Measurements from ENCODE around the gene EPHB1. TPM values are rescaled to one million over a fixed set of nuclear protein-coding genes. Genes with fewer than 3 reads are reported as not detected.

EPHB1 gene
- total RNA-seq, 1 experiment from 2014 or later: 2.8 TPM

DNA sequence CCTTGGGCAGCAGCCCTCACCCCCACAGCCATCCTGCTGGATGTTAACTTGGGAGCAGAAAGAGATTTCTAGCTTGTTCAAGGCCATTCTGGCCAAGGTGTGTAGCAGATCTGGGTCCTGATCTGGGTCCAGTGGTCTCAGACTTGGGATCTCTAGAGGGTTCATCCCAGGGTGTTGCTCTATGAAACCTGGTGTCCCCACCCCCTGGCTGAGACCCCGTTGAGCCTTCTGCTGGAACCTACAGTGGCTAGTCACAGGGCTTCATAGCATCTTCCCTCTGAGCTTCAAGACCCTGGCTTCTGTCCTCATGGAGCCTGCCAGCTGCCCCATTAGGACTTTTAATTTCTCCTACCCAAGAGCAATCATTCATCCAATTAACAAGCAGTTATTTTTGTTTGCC lies 64.3 kb downstream of the EPHB1 start:
- Histone ChIP-seq H4K91ac (ENCODE audit: insufficient read length, low read depth, low read length) (no peak overlapping the region), H3K4me1 (ENCODE audit: insufficient read depth, low read length) (no peaks in the 10 kb centered on the region)
- H3K36me3 Mint-ChIP-seq (ENCODE audit: insufficient read depth in 1 of 3, low read depth in 3 of 3): no peaks in the 10 kb centered on the region; a peak in 1 of 7 replicates

More for the DNA sequence above, 64.3 kb downstream of the EPHB1 start:
- no peak overlapping the region for H3T11ph ChIP-seq (ENCODE audit: low read length)
- no peaks in the 10 kb centered on the region for H3K79me2 ChIP-seq (ENCODE audit: insufficient read depth, low read length)
- no peak overlapping the region for H4K8ac ChIP-seq (replicated peaks; ENCODE audit: insufficient read length, low read depth, low read length)
- H2BK120ac ChIP-seq (ENCODE audit: low read depth, low read length, poor library complexity, severe bottlenecking): no peak overlapping the region
- no peak overlapping the region for H3K27ac ChIP-seq (ENCODE audit: insufficient read length, low read depth, low read length)
- no peaks in the 10 kb centered on the region for H3K27me3 ChIP-seq (ENCODE audit: insufficient read depth, low read length)
- no peak overlapping the region for H4K5ac ChIP-seq (ENCODE audit: insufficient read length, low read depth, low read length)
- H3K18ac ChIP-seq (ENCODE audit: insufficient read length, low read depth, low read length): no peak overlapping the region
- WGBS (ENCODE audit: extremely low coverage, insufficient read length, low lambda C conversion rate): no CpG with 5 or more reads among the region's 1 CpG
- H3K4ac ChIP-seq (ENCODE audit: low read depth, low read length): no peak overlapping the region
- no peaks in the 10 kb centered on the region for H4K20me1 ChIP-seq (ENCODE audit: control insufficient read depth, insufficient read depth, insufficient read length)
- Mint-ChIP-seq H3K4me3 (no peak overlapping the region), H3K27me3 (ENCODE audit: low read depth) (no peaks in the 10 kb centered on the region; the same call in none of the 2 replicates), H3K9me3 (no peaks in the 10 kb centered on the region), H3K4me1 (peaks cover 5 to 10% of the 10 kb centered on the region in 2 experiments), H3K27ac (no peak overlapping the region)
- TF ChIP-seq, protein P1, sequence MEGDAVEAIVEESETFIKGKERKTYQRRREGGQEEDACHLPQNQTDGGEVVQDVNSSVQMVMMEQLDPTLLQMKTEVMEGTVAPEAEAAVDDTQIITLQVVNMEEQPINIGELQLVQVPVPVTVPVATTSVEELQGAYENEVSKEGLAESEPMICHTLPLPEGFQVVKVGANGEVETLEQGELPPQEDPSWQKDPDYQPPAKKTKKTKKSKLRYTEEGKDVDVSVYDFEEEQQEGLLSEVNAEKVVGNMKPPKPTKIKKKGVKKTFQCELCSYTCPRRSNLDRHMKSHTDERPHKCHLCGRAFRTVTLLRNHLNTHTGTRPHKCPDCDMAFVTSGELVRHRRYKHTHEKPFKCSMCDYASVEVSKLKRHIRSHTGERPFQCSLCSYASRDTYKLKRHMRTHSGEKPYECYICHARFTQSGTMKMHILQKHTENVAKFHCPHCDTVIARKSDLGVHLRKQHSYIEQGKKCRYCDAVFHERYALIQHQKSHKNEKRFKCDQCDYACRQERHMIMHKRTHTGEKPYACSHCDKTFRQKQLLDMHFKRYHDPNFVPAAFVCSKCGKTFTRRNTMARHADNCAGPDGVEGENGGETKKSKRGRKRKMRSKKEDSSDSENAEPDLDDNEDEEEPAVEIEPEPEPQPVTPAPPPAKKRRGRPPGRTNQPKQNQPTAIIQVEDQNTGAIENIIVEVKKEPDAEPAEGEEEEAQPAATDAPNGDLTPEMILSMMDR (conservative IDR thresholded peaks at IDR 0.05): no peak
- H3K9me3 ChIP-seq (ENCODE audit: control insufficient read depth, low read depth, low read length): no peaks in the 10 kb centered on the region
- no peaks in the 10 kb centered on the region for H3K79me1 ChIP-seq (ENCODE audit: insufficient read depth, low read depth, low read length, poor library complexity, severe bottlenecking)
- H2BK15ac ChIP-seq (ENCODE audit: low read depth, low read length): no peak overlapping the region
- H2BK12ac ChIP-seq (ENCODE audit: insufficient read length, low read depth, low read length): no peak overlapping the region
- no peak overlapping the region for H2BK20ac ChIP-seq (ENCODE audit: low read depth, low read length, poor library complexity, severe bottlenecking)
- no peak overlapping the region for H2AFZ ChIP-seq (ENCODE audit: low read length)
- no peak for DNase-seq
- H3K56ac ChIP-seq (ENCODE audit: insufficient read length, low read depth, low read length): no peak overlapping the region
- H3K23ac ChIP-seq (ENCODE audit: insufficient read length, low read depth, low read length): no peak overlapping the region
- no peak overlapping the region for H3K14ac ChIP-seq (ENCODE audit: insufficient read depth, low read length)
- no peak overlapping the region for H3K4me2 ChIP-seq (ENCODE audit: insufficient read depth, insufficient read length, low read length)
- H2AK5ac ChIP-seq (ENCODE audit: insufficient read length, low read length): no peak overlapping the region
- no peak overlapping the region for H3K9ac ChIP-seq (ENCODE audit: extremely low read depth, insufficient read length, low read length)
- no peak overlapping the region for H2BK5ac ChIP-seq (ENCODE audit: insufficient read length, low read length)
- no peaks in the 10 kb centered on the region for H3K23me2 ChIP-seq (ENCODE audit: insufficient read length, low read depth, low read length, poor library complexity, severe bottlenecking)

Data from H9 (cell line).